DND-41 (cell line): ENCODE measurements around the gene FAS.

Source experiments
- ATAC-seq: fragments of 200-7000 bp; cut with Tn5 transposase; 3 replicates; pipeline ENCODE4 v1.9.1; 2021; ENCODE audit warnings: low read depth; ENCODE audit not compliant: insufficient read depth
- DNase-seq: peaks from one replicate; pipeline ENCODE4 v3.0.0-alpha.2; 2020
- H2AFZ ChIP-seq: 2 replicates; pipeline ENCODE4 v1.6.0; 2012; ENCODE audit warnings: low read depth, low read length
- H3K27ac ChIP-seq: 2 replicates; pipeline ENCODE4 v1.5.1; 2012; ENCODE audit warnings: low read length, inconsistent platforms
- H3K27me3 ChIP-seq: fragments of 200-600 bp; sonication (generic); 2 replicates; pipeline ENCODE4 v1.6.0; 2012; ENCODE audit warnings: low read length, mild to moderate bottlenecking, inconsistent platforms; ENCODE audit not compliant: insufficient read depth, poor library complexity
- H3K36me3 ChIP-seq: 2 replicates; pipeline ENCODE4 v1.5.1; 2012; ENCODE audit warnings: low read length, inconsistent platforms; ENCODE audit not compliant: insufficient read depth
- H3K4me1 ChIP-seq: 2 replicates; pipeline ENCODE4 v1.5.1; 2012; ENCODE audit warnings: mild to moderate bottlenecking, low read length; ENCODE audit not compliant: insufficient read depth
- H3K4me2 ChIP-seq: 2 replicates; pipeline ENCODE4 v1.6.0; 2012; ENCODE audit warnings: mild to moderate bottlenecking, moderate library complexity, low read length, inconsistent platforms; ENCODE audit not compliant: insufficient read depth
- H3K4me3 ChIP-seq, 2 experiments: fragments of 200-600 bp in 1 of 2; shearing (Covaris generic) in 1 of 2; 2 replicates each; pipeline ENCODE4 v1.5.1; 2012 to 2016; ENCODE audit warnings: inconsistent platforms in 2 of 2, low read length in 2 of 2, mild to moderate bottlenecking in 2 of 2, low read depth in 1 of 2, moderate library complexity in 1 of 2
- H3K79me2 ChIP-seq: 2 replicates; pipeline ENCODE4 v1.6.0; 2012; ENCODE audit warnings: low read length, inconsistent platforms; ENCODE audit not compliant: insufficient read depth
- H3K9ac ChIP-seq: 2 replicates; pipeline ENCODE4 v1.6.0; 2012; ENCODE audit warnings: low read depth, mild to moderate bottlenecking, inconsistent platforms, low read length, moderate library complexity
- H3K9me3 ChIP-seq: 2 replicates; pipeline ENCODE4 v1.5.1; 2012; ENCODE audit warnings: low read length, moderate library complexity, mild to moderate bottlenecking, inconsistent platforms; ENCODE audit not compliant: insufficient read depth, severe bottlenecking
- H4K20me1 ChIP-seq: 2 replicates; pipeline ENCODE4 v1.6.0; 2012; ENCODE audit warnings: low read length; ENCODE audit not compliant: insufficient read depth
- CTCF ChIP-seq: IDR thresholded peaks from 2 replicates; pipeline ENCODE4 v1.5.1; 2012; ENCODE audit warnings: borderline replicate concordance, low read length, moderate library complexity, mild to moderate bottlenecking; ENCODE audit not compliant: poor library complexity, severe bottlenecking; ENCODE audit errors: extremely low read depth
- EZH2 ChIP-seq: IDR thresholded peaks from 3 replicates; pipeline ENCODE4 v1.6.1; 2012; ENCODE audit warnings: borderline replicate concordance, low read depth, mild to moderate bottlenecking, moderate library complexity, low read length, inconsistent platforms; ENCODE audit not compliant: severe bottlenecking

FAS gene

GRCh38 chr10:88968391-88968790 is 22.2 kb upstream of the FAS start:
- H3K9me3 ChIP-seq = no peaks in the 10 kb centered on the region
- H3K79me2 ChIP-seq = no peaks in the 10 kb centered on the region
- no peak overlapping the region for H3K4me2 ChIP-seq
- H3K27ac ChIP-seq = no peak overlapping the region
- H3K27me3 ChIP-seq = no peaks in the 10 kb centered on the region
- ATAC-seq = no peak
- H3K36me3 ChIP-seq = no peaks in the 10 kb centered on the region
- no peak overlapping the region for H3K9ac ChIP-seq
- DNase-seq = no peak
- H4K20me1 ChIP-seq = no peaks in the 10 kb centered on the region
- no peak overlapping the region for H2AFZ ChIP-seq
- no peak for TF ChIP-seq CTCF
- no peak for TF ChIP-seq EZH2
- no peaks in the 10 kb centered on the region for H3K4me1 ChIP-seq
- no peak overlapping the region for H3K4me3 ChIP-seq

GRCh38 chr10:88971221-88972061 is 19.2 kb upstream of the FAS start:
- no peak overlapping the region for H3K4me2 ChIP-seq
- H2AFZ ChIP-seq = no peak overlapping the region
- peaks cover 16% of the 10 kb centered on the region for H3K4me1 ChIP-seq
- H3K79me2 ChIP-seq = no peaks in the 10 kb centered on the region
- no peaks in the 10 kb centered on the region for H3K9me3 ChIP-seq
- ATAC-seq = no peak
- no peak for DNase-seq
- no peaks in the 10 kb centered on the region for H3K36me3 ChIP-seq
- H3K27me3 ChIP-seq = no peaks in the 10 kb centered on the region
- H3K4me3 ChIP-seq = no peak overlapping the region
- no peaks in the 10 kb centered on the region for H4K20me1 ChIP-seq
- no peak overlapping the region for H3K9ac ChIP-seq
- TF ChIP-seq EZH2 (no peak), CTCF (no peak)
- H3K27ac ChIP-seq = no peak overlapping the region

GRCh38 chr10:88974012-88974411 is 16.6 kb upstream of the FAS start:
- Histone ChIP-seq H3K9me3 (no peaks in the 10 kb centered on the region), H2AFZ (no peak overlapping the region), H3K4me2 (no peak overlapping the region), H3K27me3 (no peaks in the 10 kb centered on the region), H3K27ac (no peak overlapping the region), H3K4me1 (peaks cover 16% of the 10 kb centered on the region), H3K79me2 (no peaks in the 10 kb centered on the region), H3K4me3 (no peak overlapping the region), H3K36me3 (no peaks in the 10 kb centered on the region), H3K9ac (no peak overlapping the region), H4K20me1 (no peaks in the 10 kb centered on the region)
- TF ChIP-seq EZH2 (no peak), CTCF (no peak)
- DNase-seq (no peak), ATAC-seq (no peak)
